ENCODE measurements around the gene ATAD3C.

DNA sequence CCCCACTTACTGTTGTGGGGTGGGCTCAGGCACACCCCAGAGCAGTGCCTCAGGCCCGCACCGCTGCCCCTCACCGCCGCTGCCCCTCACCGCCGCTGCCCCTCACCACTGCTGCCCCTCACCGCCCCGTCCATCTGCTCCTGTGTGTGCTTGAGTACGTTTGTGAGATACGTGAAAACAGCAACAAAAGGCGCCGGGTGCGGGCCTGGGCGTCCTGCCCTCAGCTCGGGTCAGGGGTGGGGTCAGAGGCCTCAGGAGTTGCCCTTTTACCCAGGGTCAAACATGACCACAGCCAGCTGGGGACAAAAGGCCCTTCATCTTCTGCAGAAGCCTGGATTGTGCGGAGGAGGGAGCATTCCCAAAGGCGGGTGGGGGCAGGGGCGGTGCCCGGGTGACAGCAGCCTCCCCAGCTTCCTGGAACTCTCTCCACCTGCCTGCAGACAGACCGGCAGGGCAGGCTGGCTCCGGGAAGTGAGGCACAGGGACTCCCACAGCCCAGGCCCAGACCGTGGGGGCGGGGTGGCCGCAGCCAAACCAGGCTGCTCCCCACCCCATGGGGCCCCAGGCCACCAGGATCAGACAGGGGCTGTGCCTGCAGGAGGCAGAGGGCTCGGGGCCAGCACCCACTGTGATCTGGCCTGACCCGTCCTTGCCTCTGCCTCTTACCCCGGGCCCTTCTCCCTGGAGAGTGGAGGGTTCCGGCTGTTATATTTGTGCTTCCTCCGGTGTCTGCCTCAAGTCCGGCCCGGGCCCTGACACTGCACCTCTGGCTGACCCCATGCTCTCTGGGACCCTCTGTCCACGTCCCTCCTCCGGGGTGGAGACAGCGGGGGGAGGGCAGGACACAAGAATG is 16.3 kb upstream of the ATAD3C start:
- TF ChIP-seq YY1 (IDR thresholded peaks at IDR 0.05; ENCODE audit: low read depth) (no peak), EP300 (IDR thresholded peaks at IDR 0.05; ENCODE audit: borderline replicate concordance in 1 of 2, low read depth in 1 of 2, low read length in 1 of 2) (no peak), POLR2AphosphoS5 (IDR thresholded peaks at IDR 0.05; ENCODE audit: low read depth, low read length) (no peak), RFX5 (IDR thresholded peaks at IDR 0.05; ENCODE audit: low read length) (no peak), NFIC (IDR thresholded peaks at IDR 0.05; ENCODE audit: borderline replicate concordance) (no peak), EZH2phosphoT487 (IDR thresholded peaks at IDR 0.05; ENCODE audit: borderline replicate concordance, low read depth) (no peak)
- TF ChIP-seq, protein P1, sequence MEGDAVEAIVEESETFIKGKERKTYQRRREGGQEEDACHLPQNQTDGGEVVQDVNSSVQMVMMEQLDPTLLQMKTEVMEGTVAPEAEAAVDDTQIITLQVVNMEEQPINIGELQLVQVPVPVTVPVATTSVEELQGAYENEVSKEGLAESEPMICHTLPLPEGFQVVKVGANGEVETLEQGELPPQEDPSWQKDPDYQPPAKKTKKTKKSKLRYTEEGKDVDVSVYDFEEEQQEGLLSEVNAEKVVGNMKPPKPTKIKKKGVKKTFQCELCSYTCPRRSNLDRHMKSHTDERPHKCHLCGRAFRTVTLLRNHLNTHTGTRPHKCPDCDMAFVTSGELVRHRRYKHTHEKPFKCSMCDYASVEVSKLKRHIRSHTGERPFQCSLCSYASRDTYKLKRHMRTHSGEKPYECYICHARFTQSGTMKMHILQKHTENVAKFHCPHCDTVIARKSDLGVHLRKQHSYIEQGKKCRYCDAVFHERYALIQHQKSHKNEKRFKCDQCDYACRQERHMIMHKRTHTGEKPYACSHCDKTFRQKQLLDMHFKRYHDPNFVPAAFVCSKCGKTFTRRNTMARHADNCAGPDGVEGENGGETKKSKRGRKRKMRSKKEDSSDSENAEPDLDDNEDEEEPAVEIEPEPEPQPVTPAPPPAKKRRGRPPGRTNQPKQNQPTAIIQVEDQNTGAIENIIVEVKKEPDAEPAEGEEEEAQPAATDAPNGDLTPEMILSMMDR (IDR thresholded peaks at IDR 0.05), result no peak

Data from SK-N-SH (cell line).